Measurements from ENCODE around the gene ROMO1. TPM values are rescaled to one million over a fixed set of nuclear protein-coding genes. Genes with fewer than 3 reads are reported as not detected.
"Not testable (repeated sequence)": the region's sequence is repeated elsewhere in the genome, so short reads cannot be mapped to it uniquely, and the experiment has no call there.

The ROMO1 gene
- total RNA-seq, 1 donor from 2014 or later: 86.4 TPM

DNA sequence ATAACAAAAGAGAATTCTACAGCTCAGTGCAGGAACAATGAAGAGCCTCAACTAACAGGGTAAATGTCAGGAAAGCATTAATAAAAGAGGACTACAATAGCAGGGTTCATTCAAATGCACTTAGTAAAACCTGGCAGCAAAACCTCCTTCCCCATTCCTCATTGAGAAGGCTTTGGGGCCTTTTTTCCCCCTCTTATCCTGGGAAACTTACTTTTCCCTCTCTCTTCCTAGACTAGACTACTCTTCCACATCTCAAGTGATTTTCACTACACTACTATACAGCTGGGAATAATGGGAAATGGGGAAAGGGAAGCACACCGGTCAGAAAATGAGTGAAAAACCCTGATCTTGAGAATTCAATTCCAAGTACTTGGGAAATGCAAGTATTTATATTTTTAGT, 10.1 kb downstream of the ROMO1 start:
- FAIRE-seq (no peak), DNase-seq (ENCODE audit: low spot score in 2 of 2) (no peak)

DNA sequence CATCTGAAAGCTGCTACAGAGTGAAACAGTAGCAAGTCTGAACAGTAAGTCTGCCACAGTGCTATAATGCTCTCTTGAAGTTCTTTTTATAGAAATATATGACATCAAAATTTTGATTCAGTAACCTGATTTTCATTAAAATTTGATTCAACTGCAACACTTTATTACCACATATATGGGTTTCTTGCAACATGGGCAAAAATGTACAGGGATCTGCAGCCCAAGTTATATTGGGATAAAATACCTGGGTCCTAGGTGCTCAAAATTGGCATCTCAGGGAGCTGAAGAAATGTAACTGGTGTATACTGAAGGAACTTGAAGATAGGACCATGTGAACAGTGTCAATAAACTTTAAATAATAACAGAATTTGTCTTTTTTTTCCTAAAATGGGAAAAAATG, 10.8 kb downstream of the ROMO1 start:
- no peak for FAIRE-seq
- DNase-seq (ENCODE audit: low spot score in 2 of 2): no peak

DNA sequence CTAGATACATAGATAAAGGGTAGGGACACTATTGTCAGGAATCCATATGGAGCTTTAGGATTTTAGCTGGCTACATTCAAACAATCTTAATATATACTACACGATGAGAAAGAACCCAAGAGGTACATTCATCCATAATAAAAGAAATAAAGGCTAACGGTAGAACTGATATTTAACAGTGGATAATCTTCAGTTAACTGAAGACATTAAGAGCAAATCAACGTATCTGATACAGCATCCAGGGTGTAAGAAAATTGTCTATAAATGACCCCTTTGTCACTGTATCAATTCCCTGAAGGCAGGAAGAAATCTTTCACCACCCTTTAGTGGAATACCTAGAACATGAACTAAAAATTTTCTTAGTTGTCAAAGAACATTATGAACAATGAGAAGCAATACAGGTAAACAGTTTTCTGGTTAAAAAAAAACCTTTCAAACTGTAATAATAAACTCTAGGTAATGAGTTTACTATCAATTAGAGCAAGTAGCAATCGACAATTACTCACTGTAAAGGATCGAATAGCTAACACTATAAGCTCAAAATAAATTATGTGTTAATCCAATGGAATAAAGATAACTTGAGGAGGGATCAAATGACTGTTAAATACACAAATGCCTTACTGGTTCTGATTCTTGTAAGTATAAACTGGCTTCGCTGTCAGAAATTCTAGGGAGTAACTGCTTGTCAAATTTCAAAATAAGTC, 11.8 kb downstream of the ROMO1 start:
- FAIRE-seq (no peak), DNase-seq (ENCODE audit: low spot score in 2 of 2) (no peak)

DNA sequence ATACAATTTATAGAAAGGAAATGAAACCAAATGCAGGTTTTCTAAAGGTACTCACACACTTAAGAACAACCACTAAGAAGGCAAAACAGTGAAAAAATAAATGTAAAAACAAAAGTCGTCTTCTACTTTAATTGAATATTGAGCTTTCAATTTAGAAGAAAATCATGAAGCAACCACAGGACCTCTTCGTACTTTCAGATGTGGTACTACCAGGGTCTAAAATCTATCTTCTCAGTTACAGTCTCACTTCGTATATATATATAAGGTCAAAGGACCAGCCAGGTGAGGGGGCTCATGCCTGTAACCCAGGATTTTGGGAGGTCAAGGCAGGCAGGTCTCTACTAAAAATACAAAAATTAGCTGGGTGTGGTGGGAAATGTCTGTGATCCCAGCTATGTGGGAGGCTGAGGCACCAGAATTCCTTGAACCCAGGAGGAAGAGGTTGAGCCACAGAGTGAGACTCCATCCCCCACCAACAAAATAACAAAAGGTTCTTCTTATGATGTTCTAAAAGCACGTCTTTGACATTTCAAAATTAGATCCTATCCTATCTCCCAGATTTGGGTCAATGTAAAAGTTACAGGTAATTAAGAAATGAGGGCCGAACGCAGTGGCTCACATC, 12.5 kb downstream of the ROMO1 start:
- no peak for FAIRE-seq

DNA sequence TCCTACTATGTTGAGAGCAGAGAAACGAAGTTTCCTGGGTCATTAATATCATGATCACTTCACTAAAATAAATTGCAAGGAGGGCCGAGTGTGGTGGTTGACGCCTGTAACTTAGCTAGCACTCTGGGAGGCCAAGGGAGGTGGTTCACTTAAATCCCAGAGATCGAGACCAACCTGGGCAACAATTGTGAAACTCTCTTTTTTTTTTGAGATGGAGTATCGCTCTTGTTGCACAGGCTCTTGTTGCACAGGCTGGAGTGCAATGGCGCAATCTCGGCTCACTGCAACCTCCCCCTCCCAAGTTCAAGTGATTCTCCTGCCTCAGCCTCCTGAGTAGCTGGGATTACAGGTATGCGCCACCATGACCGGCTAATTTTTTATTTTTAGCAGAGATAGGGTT, 13.9 kb downstream of the ROMO1 start:
- FAIRE-seq; DNase-seq (ENCODE audit: low spot score in 2 of 2): not testable (repeated sequence)

More for the DNA sequence above, 12.5 kb downstream of the ROMO1 start:
- no peak for DNase-seq (ENCODE audit: low spot score in 2 of 2)

DNA sequence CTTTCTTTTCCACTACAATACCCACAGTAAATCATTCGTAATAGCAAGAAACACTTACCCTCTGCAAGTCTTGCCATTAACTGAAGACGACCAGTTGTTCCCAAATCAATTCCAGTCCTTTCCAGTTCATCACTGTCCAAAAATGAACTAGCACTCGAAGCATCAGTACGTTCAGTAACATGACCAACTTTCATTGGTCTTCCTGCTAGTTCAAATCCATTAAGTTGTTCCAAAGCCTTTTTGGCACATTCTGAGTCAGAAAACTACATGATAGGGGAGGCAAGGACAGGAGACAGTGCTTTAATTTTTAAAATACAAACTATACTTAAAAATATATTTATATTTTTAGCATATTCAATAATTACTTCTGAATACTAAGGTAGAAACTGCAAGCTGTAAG, 14.9 kb downstream of the ROMO1 start:
- FAIRE-seq (no peak), DNase-seq (ENCODE audit: low spot score in 2 of 2) (no peak)

DNA sequence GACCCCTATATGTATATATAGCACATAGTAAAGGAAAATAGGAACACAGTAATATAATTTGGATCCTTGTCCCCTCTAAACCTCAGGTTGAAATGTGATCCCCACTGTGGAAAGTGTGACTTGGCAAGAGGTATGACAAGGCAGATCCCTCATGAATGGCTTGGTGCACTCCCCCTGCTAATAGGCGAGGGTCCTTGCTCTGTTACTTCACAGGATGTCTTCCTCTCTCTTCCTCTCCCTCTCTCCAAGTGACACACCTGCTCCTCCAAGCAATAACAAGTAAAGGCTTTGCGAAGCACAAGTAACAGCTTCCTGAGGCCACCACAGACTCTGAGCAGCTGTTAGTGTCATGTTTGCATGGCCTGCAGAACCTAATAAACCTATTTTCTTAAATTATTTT, 16.4 kb downstream of the ROMO1 start:
- FAIRE-seq: no peak

DNA sequence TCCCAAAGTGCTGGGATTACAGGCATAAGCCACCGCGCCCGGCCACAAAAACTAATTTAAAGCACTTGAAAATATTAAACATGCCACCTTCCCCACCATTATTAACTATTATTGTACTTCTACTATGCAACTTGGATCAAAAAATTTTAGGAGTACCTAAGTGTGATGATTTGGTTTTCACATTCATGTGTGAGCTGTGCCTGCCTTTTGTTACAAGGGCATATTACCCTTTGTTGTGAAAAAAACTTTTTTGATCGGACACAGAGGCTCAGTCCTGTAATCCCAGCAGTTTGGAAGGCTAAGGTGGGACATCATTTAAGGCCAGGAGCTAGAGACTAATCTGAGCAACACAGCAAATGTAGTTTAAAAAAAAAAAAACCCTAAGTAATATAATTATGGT, 17.1 kb downstream of the ROMO1 start:
- no peak for DNase-seq (ENCODE audit: low spot score in 2 of 2)
- no peak for FAIRE-seq

More for the DNA sequence above, 16.4 kb downstream of the ROMO1 start:
- DNase-seq (ENCODE audit: low spot score in 2 of 2): no peak

DNA sequence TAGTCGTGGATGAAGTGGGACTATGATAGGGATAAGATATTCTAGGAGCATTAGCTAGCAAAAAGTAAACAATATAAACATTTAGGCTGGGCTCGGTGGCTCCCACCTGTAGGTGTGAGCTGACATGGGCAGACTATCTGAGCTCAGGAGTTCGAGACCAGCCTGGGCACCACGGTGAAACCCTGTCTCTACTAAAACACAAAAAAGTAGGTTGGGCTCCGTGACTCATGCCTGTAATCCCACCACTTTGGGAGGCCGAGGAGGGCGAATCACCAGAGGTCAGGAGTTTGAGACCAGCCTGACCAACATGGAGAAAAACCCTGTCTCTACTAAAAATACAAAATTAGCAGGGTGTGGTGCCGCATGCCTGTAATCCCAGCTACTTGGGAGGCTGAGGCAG, 19.1 kb downstream of the ROMO1 start:
- DNase-seq (ENCODE audit: low spot score in 2 of 2); FAIRE-seq: not testable (repeated sequence)

DNA sequence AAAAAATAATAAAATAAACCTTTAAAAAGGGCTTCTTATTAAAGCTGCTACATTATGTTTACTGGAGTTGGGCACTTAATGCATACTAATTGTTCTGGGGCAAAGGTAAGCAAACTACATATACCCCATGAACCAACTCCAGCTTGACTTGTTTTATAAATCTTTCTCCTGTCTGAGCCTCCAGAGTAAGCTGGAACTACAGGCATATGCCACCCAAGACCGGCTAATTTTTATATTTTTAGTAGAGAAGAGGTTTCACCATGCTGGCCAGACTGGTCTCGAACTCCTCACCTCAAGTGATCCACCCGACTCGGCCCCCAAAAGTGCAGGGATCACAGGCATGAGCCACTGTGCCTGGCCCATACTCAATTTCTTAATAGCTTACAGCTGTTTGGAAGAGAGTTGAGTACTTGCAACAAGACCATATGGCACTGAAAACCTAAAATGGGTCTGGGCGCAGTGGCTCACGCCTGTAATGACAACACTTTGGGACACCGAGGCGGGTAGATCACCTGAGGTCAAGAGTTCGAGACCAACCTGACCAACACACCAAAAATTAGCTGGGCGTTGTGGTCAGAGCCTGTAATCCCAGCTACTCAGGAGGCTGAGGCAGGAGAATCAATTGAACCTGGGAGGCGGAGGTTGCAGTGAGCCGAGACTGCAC, 19.9 kb downstream of the ROMO1 start:
- DNase-seq (ENCODE audit: low spot score in 2 of 2): no peak
- FAIRE-seq: no peak

DNA sequence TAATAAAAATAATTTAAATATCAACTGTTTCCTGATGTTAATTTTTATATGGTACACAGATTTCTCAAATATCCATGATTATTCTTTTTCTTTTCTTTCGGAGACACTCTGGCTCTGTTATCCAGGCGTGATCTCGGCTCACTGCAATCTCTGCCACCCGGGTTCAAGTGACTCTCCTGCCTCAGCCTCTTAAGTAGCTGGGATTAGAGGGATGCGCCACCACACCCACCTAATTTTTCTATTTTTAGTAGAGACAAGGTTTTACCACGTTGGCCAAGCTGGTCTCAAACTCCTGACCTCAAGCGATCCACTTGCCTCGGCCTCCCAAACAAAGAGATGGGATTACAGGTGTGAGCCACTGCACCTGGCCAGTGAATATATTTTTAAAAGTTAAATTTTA, 20.5 kb downstream of the ROMO1 start:
- FAIRE-seq: no peak
- DNase-seq (ENCODE audit: low spot score in 2 of 2): no peak

DNA sequence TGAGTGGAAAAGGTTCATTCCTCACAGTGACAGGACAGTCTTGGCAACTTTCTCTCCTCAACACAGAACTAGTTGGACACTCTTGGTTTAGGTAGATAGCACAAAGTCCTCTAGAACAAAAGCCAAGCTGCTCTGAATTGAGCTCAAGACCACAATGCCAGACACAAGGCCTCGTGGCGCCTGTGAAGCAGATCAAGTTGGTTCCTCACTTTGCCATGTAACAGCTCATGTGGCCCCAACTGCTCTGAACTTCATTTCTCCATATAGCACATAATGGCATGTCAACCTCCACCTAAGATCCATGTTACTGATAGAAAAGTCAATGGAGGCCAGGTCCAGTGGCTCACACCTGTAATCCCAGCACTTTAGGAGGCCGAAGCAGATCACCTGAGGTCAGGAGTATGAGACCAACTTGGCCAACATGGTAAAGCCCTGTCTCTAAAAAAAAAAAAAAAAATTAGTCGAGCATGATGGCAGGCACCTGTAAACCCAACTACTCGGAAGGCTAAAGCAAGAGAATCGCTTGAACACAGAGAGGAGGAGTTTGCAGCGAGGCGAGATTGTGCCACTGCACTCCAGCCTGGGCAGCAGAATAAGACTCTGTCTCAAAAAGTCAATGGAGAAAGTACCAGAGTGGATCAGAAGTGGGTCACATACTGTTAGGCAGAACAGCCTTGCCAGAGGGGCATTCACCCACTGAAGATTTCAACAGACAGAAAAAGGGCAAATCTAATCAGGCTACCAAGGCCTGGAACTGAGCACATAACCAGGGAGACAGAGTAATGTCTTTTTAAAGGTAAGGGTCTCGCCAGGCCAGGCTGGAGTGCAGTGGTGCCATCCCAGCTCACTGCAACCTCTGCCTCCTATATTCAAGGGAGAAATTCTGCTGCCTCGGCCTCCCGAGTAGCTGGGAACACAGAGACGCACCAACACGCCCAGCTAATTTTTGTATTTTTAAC, 21.2 kb downstream of the ROMO1 start:
- no peak for FAIRE-seq
- no peak for DNase-seq (ENCODE audit: low spot score in 2 of 2)

DNA sequence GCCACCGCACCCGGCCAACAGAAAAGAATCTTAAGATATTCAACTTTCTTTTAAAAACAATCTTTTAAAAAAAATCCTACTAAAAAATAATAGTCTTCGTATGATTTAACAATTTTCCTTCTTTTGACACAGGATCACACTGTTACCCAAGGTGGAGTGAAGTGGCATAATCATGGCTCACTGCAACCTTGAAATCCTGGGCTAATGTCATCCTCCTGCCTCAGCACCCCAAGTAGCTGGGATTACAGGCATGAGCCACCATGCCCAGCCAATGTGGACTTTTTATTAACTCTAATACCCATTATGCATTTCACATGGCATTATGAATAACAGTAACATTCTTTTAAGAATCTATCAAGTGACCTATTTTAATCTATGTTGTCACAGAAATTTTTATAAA, 22.0 kb downstream of the ROMO1 start:
- DNase-seq (ENCODE audit: low spot score in 2 of 2): no peak
- FAIRE-seq: no peak

DNA sequence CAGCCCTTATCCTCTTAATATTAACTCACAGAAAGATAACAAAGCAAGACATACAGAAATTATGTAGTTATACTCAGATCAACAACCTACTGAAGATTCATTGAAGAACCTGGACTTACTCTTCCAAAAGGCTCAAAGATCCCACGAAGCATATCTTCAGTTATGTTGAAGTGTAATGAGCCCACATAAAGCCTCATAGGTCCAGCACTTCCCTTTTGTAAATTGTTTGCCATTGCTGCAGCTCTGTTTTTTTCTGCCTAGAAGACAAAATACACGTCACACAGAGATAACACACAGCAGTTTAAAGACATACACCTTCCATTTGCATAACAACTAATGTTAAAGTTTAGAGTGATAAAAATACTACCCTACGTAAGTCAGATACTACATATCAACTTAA, 22.4 kb downstream of the ROMO1 start:
- FAIRE-seq: no peak
- DNase-seq (ENCODE audit: low spot score in 2 of 2): no peak

DNA sequence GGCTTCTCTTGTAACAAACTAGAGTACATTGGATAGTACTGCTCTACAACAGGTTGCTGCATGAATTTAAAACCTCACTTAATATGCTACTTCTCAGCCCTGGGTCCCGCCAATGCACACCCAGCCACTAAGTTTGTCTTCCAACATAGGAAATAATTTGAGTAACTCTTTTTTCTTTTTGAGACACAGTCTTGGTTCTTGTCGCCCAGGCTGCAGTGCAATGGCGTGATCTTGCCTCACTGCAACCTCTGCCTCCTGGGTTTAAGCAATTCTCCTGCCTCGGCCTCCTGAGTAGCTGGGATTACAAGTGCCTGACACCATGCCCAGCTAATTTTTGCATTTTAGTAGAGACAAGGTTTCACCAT, 24.1 kb downstream of the ROMO1 start:
- not testable (repeated sequence) for DNase-seq (ENCODE audit: low spot score in 2 of 2); FAIRE-seq

DNA sequence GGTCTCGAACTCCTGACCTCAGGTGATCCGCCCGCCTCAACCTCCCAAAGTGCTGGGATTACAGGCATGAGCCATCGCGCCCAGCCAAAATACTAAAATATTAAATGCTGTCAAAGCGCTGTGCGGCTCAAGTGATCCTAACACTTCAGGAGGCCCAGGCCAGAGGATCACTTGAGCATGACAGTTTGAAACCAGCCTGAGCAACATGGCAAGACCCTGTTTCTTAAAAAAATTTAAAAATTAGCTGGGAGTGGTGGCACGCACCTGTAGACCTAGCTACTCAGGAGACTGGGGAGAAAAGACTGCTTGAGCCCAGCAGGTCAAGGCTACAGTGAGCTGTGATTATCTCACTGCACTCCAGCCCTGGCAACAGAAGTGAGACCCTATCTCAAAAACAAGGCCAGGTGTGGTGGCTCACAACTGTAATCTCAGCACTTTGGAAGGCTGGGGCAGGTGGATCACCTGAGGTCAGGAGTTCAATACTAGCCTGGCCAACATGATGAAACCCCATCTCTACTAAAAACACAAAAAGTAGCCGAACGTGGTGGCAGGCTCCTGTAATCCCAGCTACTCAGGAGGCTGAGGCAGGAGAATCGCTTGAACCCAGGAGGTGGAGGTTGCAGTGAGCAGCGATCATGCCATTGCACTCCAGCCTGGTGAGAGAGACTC, 24.6 kb downstream of the ROMO1 start:
- not testable (repeated sequence) for DNase-seq (ENCODE audit: low spot score in 2 of 2); FAIRE-seq

DNA sequence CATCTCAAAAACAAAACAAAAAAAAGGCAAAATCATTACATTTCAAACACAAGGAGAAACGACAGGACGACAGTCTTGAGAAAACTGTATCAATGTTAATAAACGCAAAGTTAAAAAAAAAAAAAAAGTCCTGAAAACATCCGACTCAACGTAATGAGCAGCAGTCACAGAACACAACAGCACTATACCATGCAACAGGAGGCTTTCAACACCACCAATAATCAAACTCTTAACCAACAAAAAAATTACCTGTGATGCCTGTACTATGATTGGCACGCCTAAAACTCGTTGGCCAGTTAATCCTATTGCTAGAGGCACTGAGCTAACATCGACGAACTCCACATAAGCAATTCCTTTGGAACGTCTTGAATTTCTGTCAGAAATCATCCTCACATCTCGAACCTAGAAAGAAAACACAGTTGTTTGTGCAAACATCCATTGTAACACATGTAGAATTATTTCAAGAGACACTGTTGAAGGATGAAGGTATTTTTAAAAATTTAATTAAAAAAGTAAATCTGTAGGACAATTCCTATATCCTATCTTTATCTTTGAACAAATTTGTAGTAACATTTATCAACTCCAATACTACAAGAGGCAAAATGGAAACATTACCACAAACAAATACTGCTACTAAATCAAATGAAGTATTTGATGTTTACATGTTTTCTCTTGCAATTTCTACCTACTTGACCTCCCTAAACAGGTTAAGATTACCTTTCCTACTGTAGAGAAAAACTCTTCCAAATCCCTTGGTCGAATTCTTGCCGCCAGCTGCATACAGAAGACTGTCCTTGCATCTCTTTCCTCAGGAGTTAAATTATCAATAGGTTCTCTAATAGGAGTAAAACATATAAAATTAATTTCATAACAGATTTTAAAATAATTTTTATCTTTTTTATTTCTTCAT, 25.4 kb downstream of the ROMO1 start:
- DNase-seq (ENCODE audit: low spot score in 2 of 2) (no peak), FAIRE-seq (no peak)

DNA sequence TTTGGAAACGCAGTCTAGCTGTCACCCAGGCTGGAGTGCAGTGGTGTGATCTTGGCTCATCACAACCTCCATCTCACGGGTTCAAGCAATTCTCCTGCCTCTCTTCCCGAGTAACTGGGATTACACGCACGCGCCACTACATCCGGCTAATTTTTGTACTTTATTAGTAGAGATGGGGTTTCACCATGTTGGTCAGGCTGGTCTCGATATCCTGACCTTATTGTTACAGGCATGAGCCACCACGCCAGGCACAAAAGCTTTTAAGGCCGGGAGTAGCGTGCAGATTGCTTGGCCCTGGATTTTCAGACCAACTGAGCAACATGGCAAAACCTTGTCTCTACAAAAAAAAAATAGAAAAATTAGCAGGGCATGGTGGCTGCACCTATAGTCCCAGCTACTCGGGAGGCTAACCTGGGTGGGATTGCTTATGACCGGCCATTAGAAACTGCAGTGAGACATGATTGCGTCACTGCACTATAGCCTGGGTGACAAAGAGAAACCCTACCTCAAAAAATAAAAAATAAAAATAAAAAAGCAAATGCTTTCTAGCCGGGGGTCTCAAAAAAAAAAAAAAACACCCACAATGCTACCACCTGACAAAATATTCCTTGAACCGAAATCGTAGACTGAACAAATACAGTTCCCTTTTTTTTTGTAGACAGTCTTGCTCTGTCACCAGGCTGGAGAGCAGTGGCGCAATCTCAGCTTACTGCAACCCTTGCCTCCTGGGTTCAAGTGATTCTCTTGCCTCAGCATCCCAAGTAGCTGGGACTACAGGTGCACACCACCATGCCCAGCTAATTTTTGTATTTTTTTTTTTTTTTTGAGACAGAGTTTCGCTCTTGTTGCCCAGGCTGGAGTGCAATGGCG, 27.9 kb downstream of the ROMO1 start:
- no peak for DNase-seq (ENCODE audit: low spot score in 2 of 2)
- FAIRE-seq: no peak
